Left cardiac atrium (tissue), 4 donors: ENCODE measurements around the gene SLC12A3. TPM values are rescaled to one million over a fixed set of nuclear protein-coding genes. Genes with fewer than 3 reads are reported as not detected.

Source experiments
- ATAC-seq, 2 donors: fragments of 200-7000 bp; cut with Tn5 transposase; one replicate each; pipeline ENCODE4 v1.9.1; 2020; ENCODE audit warnings: mild to moderate bottlenecking in 2 of 2, moderate library complexity in 2 of 2
- DNase-seq: peaks from one replicate; pipeline ENCODE4 v3.0.0-alpha.2; 2020
- intact Hi-C, 2 donors: fragments of 100-400 bp; cut with DNase I; formaldehyde crosslinking; loops; one replicate each; pipeline versions ENCODE4 v1.14.1 to v1.15.1; 2022 to 2023
- microRNA-seq, 2 donors: library from miRNA; unstranded; fragments of <30 nt; microRNA quantifications; one replicate each; pipeline ENCODE4 v1.2.0, GENCODE V29; 2020
- total RNA-seq, 2 donors: library from RNA; stranded (reverse); fragmentation: NEBNext Ultra II Directional; extraction: Animal tissue kit (Norgen Biotek cat#: 25700); gene quantifications; one replicate each; pipeline ENCODE4 v1.2.1, GENCODE V29; 2021
- donor health status: DM: no; HTN: yes; CAD: no.
- donor health status: DM: no; HTN: yes; CAD: no; lungs with severe emphysema.
- donor health status: DM: yes; HTN: yes; CAD: no.
- donor health status: Dilated cardiomyopathy.

SLC12A3 gene
- total RNA-seq, 2 donors from 2014 or later, result not detected

DNA sequence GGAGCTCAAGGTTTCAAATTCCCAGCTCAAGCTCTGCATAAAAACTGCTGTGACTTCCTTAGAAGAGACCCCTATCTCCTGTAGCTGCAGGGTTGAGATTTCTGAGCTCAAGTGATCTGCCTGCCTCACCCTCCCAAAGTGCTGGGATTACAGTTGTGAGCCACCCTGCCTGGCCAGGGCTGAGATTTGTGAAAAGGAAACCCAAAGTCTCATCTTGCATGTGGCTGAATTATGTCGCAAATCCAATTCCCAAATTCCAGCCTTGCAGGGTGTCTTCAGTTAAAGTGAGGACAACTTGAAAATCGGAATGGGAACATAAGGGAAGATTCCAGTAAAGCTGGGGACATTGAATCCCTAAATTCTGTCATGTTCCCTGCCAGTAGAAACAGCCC lies 82.6 kb downstream of the SLC12A3 start:
- DNase-seq, result no peak
- no peak for ATAC-seq
- intact Hi-C loops, result no loop called here

GRCh38 chr16:56948234-56948633 lies 83.2 kb downstream of the SLC12A3 start:
- intact Hi-C loops, result no loop called here
- DNase-seq (no peak), ATAC-seq (no peak)

GRCh38 chr16:56950051-56950450 lies 85.0 kb downstream of the SLC12A3 start:
- ATAC-seq (no peak), DNase-seq (no peak)
- intact Hi-C loops, result loop anchor here (5.0 kb wide), 2 partner anchors 78 to 83 kb away; partner anchors contain the start of gene SLC12A3 (in 1 of the 2)

GRCh38 chr16:56950455-56950854 lies 85.4 kb downstream of the SLC12A3 start:
- intact Hi-C loops, result loop anchor here (5.0 kb wide), 2 partner anchors 78 to 83 kb away; partner anchors contain the start of gene SLC12A3 (in 1 of the 2)
- no peak for ATAC-seq

GRCh38 chr16:56950881-56951771 lies 86.1 kb downstream of the SLC12A3 start:
- ATAC-seq (peak; percentile 69), DNase-seq (peak; percentile 45)
- intact Hi-C loops, result loop anchor here (5.0 kb wide), 2 partner anchors 79 to 84 kb away; partner anchors contain the start of gene SLC12A3 (in 1 of the 2)

More at GRCh38 chr16:56950455-56950854, 85.4 kb downstream of the SLC12A3 start:
- DNase-seq, result no peak

GRCh38 chr16:56953006-56953405 lies 88.0 kb downstream of the SLC12A3 start:
- DNase-seq (peak; percentile 8), ATAC-seq (no peak)
- intact Hi-C loops, result loop anchor here (5.0 kb wide), 2 partner anchors 81 to 86 kb away; partner anchors contain the start of gene SLC12A3 (in 1 of the 2)

GRCh38 chr16:56956076-56956475 lies 91.1 kb downstream of the SLC12A3 start:
- intact Hi-C loops, result no loop called here
- DNase-seq (peak; percentile 0), ATAC-seq (no peak)

- ATAC-seq, result no peak
- no peak for DNase-seq
- intact Hi-C loops, result no loop called here
Observed at GRCh38 chr16:56956756-56957155, 91.7 kb downstream of the SLC12A3 start.

DNA sequence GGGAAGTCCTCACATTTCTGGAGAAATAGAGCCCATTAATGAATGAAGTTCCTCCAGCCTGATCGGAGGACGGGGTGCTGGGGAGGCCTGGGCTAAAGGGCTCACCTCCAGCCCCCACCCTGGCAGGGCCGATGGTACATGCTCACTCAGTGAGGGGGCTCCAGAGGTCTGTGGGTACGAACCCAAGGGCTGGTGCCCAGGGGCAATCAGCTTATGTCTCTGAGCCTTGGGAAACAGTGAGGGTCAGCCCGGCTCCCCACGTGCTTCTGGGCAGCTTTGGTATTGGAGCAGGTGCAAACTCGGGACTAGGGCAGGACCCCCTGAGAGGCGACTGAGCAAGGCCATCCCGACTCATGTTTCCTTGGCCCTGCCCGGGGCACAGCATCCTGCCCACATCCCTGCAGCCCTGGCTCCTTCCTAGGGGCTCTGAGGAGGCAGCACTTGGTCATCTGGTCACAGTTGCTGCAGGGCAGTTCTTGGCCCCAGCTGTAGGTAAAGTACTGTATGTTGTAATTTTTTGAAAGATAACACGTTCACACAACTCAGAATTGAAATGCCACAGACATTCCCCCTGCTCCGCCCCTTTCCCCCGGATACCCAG lies 95.8 kb downstream of the SLC12A3 start:
- no peak for ATAC-seq
- DNase-seq, result peak; percentile 20
- intact Hi-C loops, result loop anchor here in 1 of 2 donors (10.0 kb wide), 1 partner anchor 84 kb away; no protein-coding TSS in a partner anchor

DNA sequence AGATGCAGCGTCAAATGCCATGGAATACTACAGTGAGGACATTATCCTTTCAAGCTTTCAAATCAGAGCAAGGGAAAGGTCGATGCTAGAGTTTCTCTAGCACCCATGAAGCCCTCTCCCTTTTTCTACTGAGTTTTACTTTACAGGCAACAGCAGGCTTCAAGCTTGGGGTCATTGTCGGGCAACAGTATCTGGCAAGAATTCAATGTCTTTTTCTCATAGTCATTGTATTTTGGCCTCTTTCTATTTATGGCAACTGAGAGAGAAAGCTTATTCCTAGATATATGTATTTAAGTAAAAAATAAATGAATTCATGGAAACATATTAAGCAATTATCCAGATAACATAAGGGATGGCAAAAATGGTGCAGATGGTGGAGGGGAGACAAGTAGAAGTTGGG lies 96.4 kb downstream of the SLC12A3 start:
- intact Hi-C loops, result loop anchor here in 1 of 2 donors (10.0 kb wide), 1 partner anchor 83 kb away; no protein-coding TSS in a partner anchor
- DNase-seq (peak; percentile 6), ATAC-seq (no peak)

DNA sequence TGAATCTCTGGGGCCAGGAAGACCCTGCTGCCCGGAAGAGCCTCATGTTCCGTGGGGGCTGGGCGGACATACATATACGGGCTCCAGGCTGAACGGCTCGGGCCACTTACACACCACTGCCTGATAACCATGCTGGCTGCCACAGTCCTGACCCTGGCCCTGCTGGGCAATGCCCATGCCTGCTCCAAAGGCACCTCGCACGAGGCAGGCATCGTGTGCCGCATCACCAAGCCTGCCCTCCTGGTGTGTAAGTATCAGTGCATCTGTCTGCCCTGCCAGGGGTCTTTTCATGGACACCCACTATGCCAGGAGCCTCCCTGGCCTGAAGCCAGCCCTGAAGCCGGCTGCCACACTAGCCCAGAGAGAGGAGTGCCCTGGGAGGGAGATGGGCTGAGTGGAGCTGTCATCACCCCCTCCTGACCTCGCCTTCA lies 96.9 kb downstream of the SLC12A3 start, which contains the start of gene CETP:
TSS of gene CETP (plus strand) at position 100 of the 431 bp plus-strand sequence. CDS start at position 130, 30 bp downstream.
- peak in 1 of 2 donors; percentile 24 for ATAC-seq
- peak; percentile 22 for DNase-seq

GRCh38 chr16:56964243-56965148 lies 99.5 kb downstream of the SLC12A3 start:
- DNase-seq, result peak; percentile 94
- intact Hi-C loops, result loop anchor here in 1 of 2 donors (10.0 kb wide), 1 partner anchor 80 kb away; no protein-coding TSS in a partner anchor

More for the DNA sequence above, 96.9 kb downstream of the SLC12A3 start, which contains the start of gene CETP:
- intact Hi-C loops, result loop anchor here in 1 of 2 donors (10.0 kb wide), 1 partner anchor 83 kb away; no protein-coding TSS in a partner anchor

More at GRCh38 chr16:56964243-56965148, 99.5 kb downstream of the SLC12A3 start:
- peak; percentile 53 to 58 for ATAC-seq

Small RNA genes within 50 kb of the gene (microRNA-seq; reads per million reads assigned to microRNA genes)
- 3.0 to 6.8 reads per million in 2 donors for gene MIR138-2
- 0 reads per million in 2 donors for gene MIR6863

Other genes starting within 250 kb of the SLC12A3 start
- 100 to 1,000 TPM in 1 of 2 donors, 10 to 100 TPM in 1; 84.7 to 114 TPM for gene MT1E, start 239.4 kb upstream of the SLC12A3 start, total RNA-seq
- gene MT1M, start 232.5 kb upstream of the SLC12A3 start, total RNA-seq, result 10 to 100 TPM; 15.2 to 50.8 TPM
- gene MT1A, start 226.5 kb upstream of the SLC12A3 start, total RNA-seq, result 100 to 1,000 TPM in 1 of 2 donors, 10 to 100 TPM in 1; 19.0 to 104 TPM
- gene MT1B, start 213.3 kb upstream of the SLC12A3 start, total RNA-seq, result not detected
- 1 to 10 TPM; 6.7 to 7.9 TPM for gene MT1F, start 207.2 kb upstream of the SLC12A3 start, total RNA-seq
- gene MT1G, start 197.1 kb upstream of the SLC12A3 start, total RNA-seq, result 1 to 10 TPM; 3.6 to 5.1 TPM
- not detected for gene MT1H, start 195.4 kb upstream of the SLC12A3 start, total RNA-seq
- 100 to 1,000 TPM; 104 to 336 TPM for gene MT1X, start 182.7 kb upstream of the SLC12A3 start, total RNA-seq
- gene NUP93, start 135.1 kb upstream of the SLC12A3 start, total RNA-seq, result 10 to 100 TPM; 29.9 to 38.6 TPM
- gene HERPUD1, start 66.9 kb downstream of the SLC12A3 start, total RNA-seq, result 100 to 1,000 TPM; 105 to 113 TPM
- gene CETP, start 96.7 kb downstream of the SLC12A3 start, total RNA-seq, result under 1 TPM; 0.16 to 0.65 TPM
- gene NLRC5, start 124.3 kb downstream of the SLC12A3 start, total RNA-seq, result 10 to 100 TPM; 14.2 to 31.5 TPM
- gene CPNE2, start 227.4 kb downstream of the SLC12A3 start, total RNA-seq, result 10 to 100 TPM; 16.1 to 17.6 TPM